ENCODE data around the gene AUTS2.

The AUTS2 gene

GRCh38 chr7:70457883-70458680 is 859.8 kb downstream of the AUTS2 start:
- H3K4me3 ChIP-seq (ENCODE audit: low read depth, low read length), result no peak overlapping the region

DNA sequence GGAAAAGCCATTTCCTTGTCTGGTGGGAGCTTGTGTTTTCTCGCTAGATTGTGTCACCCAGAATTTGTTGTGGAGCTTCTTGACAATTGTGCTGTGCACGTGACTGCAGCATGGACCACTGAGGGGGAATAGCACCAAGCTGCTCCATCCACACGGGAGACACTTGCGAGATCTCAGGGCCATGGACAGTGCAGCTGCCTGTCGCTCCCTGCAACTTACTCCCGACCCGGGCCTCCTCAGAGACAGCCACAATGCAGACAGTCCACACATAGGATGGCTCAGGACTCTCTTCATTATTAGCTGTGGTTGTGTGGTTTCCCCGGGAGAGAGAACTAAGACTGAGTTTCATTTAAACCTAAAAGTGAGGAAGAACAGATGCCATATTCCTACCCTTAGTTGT is 860.5 kb downstream of the AUTS2 start:
- no peak for TF ChIP-seq CTCF (IDR thresholded peaks at IDR 0.05; ENCODE audit: borderline replicate concordance, insufficient read depth, low read depth, low read length)
- H3K4me3 ChIP-seq (ENCODE audit: low read depth, low read length), result no peak overlapping the region

More at GRCh38 chr7:70457883-70458680, 859.8 kb downstream of the AUTS2 start:
- TF ChIP-seq CTCF (IDR thresholded peaks at IDR 0.05; ENCODE audit: borderline replicate concordance, insufficient read depth, low read depth, low read length), result no peak

DNA sequence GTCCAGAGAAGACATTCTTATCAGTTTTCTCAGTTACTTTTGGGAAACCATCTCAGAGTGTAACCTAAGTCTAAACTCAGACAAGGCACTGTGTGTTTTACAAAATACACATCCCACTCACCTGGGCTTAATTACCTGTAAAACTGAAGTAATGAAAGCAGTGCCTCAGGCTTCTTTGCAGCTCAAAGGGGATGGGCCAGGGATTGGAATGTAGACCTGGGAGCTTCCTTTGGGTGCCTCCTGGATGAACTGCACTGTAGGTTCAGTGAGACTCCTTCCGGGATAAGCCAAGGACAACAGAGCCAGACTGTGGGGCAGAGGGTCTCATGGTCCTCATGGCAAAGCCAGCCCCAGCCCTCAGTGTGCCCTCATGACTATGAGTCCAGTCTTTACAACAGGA is 861.3 kb downstream of the AUTS2 start:
- TF ChIP-seq CTCF (IDR thresholded peaks at IDR 0.05; ENCODE audit: borderline replicate concordance, insufficient read depth, low read depth, low read length), result no peak
- H3K4me3 ChIP-seq (ENCODE audit: low read depth, low read length), result no peak overlapping the region

DNA sequence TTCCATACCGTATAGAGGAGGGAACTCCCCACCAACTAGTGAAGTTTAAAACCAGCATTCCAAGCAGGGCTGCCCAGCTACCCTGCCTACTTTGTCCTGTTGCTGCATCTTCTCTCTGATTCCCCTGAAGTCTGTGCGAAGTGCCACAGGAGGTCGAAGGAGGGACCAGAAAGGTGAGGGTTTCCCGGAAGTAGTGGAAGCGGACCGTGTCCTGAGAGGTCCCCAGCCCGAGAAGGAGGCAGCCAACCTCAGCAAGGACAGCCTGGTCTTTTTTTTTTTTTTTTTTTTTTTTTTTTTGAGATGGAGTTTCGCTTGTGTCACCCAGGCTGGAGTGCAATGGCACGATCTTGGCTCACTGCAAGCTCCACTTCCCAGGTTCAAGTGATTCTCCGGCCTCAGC is 861.8 kb downstream of the AUTS2 start:
- H3K4me3 ChIP-seq (ENCODE audit: low read depth, low read length), result no peak overlapping the region
- TF ChIP-seq CTCF (IDR thresholded peaks at IDR 0.05; ENCODE audit: borderline replicate concordance, insufficient read depth, low read depth, low read length), result no peak

- H3K4me3 ChIP-seq (ENCODE audit: low read depth, low read length), result no peak overlapping the region
- TF ChIP-seq CTCF (IDR thresholded peaks at IDR 0.05; ENCODE audit: borderline replicate concordance, insufficient read depth, low read depth, low read length), result no peak
Observed at GRCh38 chr7:70460562-70460961, 862.3 kb downstream of the AUTS2 start.

GRCh38 chr7:70463352-70463938 is 865.2 kb downstream of the AUTS2 start:
- H3K4me3 ChIP-seq (ENCODE audit: low read depth, low read length), result no peak overlapping the region
- no peak for TF ChIP-seq CTCF (IDR thresholded peaks at IDR 0.05; ENCODE audit: borderline replicate concordance, insufficient read depth, low read depth, low read length)

Measured in GM12875 (cell line).